LHCN-M2 (cell line): Measurements from ENCODE around the gene PAQR5. TPM values are rescaled to one million over a fixed set of nuclear protein-coding genes. Genes with fewer than 3 reads are reported as not detected.
"Not testable (repeated sequence)": the region's sequence is repeated elsewhere in the genome, so short reads cannot be mapped to it uniquely, and the experiment has no call there.

Experiments used
- DNase-seq: peaks from one replicate; pipeline ENCODE4 v3.0.0-alpha.2; 2012; ENCODE audit warnings: low read depth
- polyA plus RNA-seq: library from polyadenylated mRNA; unstranded; fragments of >200 nt; gene quantifications from one replicate; pipeline ENCODE4 v1.2.1, GENCODE V29; 2012; ENCODE audit warnings: missing spikeins
- total RNA-seq: library from RNA; depleted of rRNA; stranded (reverse); fragments of >200 nt; gene quantifications from 2 replicates; pipeline ENCODE4 v1.2.3, GENCODE V29; 2014; rRNA removed

PAQR5 gene
- 13.0 and 13.9 TPM in 2 replicates for total RNA-seq
- polyA plus RNA-seq = 8.9 TPM

GRCh38 chr15:69298697-69299441 is at the start of gene PAQR5:
TSS of gene PAQR5 (plus strand) at chr15:69298912. CDS start at chr15:69360081, 61,169 bp downstream.
- no peak for DNase-seq

DNA sequence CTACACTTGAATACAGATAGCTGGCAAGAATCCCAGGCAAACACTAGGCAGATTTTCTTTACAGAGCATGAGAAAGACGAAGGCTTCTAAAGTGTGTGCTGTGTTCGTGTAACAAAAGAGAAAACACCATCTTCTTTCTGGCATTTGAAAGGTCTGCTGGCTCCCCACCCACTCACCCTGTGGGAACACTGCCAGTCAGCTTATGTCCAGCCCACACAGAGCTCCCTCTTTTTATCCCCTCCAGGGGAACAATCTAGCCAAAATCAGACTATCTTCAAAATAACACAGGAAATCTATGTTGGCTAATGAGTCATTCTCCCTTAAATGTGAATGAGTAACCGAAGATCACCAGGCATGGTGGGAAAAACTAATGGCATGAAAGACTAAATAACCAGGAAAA is 45.6 kb upstream of the PAQR5 start:
- peak; percentile 91 for DNase-seq

GRCh38 chr15:69265347-69265955 is 33.3 kb upstream of the PAQR5 start:
- DNase-seq = peak; percentile 41

DNA sequence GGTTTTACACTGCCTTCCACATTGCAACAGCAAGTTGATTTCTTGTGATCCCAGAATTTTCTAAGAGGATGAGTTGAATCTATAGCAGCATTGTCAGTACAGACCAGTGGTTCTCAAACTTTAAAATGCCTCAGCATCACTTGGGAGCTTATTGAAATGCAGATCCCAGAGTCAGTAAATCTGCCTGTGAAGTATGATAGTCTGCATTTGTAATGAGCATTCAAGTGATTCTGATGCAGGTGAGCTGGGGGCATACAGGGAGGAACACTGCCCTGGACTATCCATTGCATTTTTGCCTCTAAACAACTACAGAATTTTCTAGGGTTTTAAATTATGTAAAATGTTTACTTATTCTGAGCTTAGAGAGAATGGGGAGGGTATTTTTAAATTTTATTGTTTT is 27.5 kb upstream of the PAQR5 start:
- no peak for DNase-seq

DNA sequence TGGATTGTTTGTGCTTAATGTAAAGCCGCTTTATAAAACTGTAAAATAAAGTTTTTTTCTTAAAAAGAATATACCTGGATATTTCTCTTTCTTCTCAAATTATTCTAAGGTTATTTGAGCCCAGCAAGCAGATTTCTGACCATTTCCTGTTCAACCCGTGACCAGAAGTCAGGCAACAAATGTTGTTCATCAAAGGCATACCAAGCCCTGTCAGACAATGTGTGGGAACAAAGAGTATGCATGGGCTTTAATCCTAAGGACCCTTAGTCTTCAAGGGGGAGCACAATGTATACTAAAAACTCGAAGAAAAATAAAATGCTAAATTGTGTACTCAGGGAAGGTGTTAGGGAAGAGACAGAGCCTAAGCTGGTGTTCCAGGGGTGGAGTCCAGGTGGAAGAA is 26.6 kb upstream of the PAQR5 start:
- no peak for DNase-seq

DNA sequence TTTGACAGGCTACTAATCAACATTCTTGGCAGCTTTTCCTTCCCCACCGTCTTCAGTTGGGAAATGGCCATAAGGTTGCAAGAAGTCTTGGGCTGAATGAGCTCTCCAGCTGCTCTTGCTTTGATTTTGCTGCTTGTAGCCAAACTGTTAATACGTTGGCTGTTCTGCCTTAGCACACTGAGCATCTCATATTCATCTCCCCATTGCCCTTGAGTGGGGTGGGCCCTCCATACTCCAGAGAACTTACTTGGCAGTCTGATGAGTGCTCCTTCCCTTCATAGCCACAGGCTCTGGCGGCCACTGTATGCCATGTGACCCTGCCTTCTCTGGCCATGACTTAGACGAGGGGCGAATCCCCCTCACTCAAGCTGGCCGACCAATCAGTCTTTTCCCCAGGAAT is 25.8 kb upstream of the PAQR5 start:
- DNase-seq = no peak

GRCh38 chr15:69275074-69275670 is 23.5 kb upstream of the PAQR5 start:
- DNase-seq = no peak

GRCh38 chr15:69275933-69276560 is 22.7 kb upstream of the PAQR5 start:
- no peak for DNase-seq

GRCh38 chr15:69277316-69277715 is 21.4 kb upstream of the PAQR5 start:
- DNase-seq = no peak

- DNase-seq = no peak
Measured at GRCh38 chr15:69279636-69280035, 19.1 kb upstream of the PAQR5 start.

DNA sequence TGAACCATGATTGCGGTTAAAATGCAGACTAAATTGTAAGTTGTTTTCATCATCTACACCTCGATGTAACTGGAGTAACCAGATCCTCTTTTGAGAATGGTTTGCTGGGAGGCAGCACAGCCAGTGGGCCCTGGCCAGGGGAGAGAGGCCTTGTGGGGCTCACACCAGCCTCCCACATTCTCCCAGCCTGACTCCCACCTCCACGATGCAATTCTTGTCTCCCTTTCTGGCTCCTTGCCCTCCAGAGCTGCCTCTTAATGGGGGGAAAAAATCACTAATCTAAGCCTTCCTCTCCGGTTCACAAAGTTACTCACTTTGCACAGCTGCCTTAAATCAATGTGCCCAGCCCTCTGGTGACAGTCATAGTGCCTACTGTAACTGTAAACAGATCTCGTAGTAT is 17.9 kb upstream of the PAQR5 start:
- no peak for DNase-seq

DNA sequence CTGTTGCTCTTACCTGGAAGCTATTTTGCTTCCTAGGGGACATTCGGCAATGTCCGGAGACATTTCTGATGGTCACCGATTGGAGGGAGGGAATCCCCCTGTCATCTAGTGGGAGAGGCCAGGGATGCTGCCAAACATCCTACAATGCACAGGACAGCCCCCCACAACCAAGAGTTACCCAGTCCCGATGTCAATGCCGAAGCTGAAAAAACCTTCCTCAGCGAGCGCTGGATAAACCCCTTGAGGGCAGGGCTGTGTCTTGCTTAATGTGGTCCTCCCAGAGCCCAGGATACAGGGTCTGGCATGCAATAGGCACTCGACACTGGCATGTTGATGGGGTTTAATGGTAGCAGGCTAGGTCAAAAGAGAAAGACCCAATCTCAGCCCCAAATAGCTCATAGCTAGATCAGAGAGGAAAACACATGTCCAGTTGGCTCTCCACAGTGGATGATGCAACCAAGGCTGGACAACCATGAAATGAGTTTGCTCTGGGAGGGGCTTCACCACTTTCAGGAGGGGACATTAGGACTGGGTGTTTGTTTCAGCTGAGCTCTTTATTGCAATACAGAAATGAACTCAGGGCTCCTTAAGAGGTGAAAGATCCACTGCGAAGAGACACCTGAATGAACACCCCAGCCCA is 16.5 kb upstream of the PAQR5 start:
- DNase-seq = no peak

DNA sequence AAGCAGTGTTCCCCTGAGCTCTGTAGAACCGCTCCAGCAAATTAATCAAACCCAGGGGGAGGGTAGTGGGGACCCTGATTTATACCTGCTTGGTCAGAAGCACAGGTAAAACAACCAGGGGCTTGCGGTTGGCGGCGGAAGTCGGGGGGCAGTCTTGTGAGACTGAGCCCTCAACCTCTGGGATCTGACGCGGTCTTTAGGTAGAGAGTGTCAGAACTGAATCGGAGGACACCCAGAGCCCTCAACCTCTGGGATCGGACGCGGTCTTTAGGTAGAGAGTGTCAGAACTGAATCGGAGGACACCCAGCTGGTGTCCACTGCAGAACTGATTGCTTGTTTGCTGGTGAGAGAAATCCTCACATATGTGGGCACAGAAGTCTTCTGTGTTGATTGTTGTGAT is 12.9 kb upstream of the PAQR5 start:
- no peak for DNase-seq

- no peak for DNase-seq
Measured at GRCh38 chr15:69288011-69288410, 10.7 kb upstream of the PAQR5 start.

DNA sequence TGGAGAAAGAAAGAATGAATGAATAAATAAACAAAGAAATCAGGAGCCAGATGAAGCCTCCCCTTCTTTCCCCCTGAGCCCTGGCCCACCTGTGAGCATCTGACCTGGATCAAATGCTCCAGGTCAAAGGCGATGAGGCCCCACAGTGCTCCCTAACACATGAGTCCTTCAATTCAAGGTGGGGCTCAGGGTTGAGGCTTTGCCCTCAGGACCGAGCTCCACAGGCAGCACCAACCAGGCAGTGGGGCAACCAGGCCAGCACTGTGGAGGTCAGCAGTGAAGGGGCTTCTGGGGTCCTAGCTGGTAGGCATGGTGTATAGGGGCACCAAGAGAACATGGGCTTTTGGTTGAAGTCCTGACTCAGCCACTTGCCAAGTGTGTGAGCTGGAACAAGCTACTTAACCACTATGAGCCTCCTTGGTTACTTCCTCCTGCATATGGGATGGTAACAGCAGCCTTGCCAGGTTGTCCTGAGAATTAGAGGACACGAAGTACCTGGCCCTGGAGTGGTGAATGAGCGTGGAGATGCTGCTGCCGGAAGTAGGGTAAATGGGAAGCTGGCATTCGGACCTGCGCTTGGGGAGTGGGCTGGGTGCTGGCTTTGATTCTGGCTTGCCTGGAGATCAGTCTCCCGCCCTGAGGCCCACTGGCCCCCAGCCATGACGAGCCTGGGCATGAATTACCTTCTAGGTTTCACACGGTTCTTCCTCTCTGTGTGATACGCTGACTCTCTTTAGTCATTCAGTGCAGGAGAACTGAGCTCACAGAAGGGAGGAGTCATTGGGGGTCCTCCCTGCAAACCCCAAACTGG is 10.0 kb upstream of the PAQR5 start:
- DNase-seq = no peak

DNA sequence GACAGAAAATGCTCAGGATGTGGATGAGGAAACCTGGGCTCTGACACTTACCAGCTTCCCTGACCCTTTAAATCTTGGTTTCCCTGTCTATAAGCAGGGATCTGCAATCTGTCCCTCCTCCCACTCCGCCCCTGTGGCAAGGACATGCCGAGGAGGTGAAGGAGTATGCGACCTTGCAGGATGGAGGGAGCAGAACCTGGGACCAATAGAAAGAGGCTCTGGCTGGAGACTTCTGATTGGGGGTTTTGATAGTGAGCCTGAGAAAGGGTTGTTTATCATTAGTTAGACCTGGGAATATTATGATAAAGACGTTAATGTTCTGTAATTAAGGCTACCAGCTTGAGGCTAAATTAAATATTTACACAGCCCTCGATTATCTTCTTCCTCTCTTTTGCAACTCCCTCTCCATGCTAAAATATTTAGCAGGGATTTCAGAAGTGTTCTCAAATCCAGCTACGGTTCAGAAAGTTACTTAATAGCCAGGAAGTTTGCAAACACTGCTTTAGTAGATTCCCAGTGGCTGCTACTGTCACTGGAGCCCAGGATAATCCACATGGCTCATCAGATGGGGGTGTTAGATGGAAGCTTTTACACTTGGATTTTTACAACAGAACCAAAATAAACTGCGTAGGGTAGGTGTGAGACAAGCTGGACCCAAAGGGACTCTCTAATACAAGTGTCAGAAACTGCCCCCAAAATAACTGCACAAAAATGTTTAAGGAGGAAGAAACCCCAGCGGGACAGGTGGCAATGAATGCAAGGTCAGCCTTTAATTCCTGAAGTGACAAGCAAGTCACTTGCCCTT is 9.2 kb upstream of the PAQR5 start:
- DNase-seq = no peak

DNA sequence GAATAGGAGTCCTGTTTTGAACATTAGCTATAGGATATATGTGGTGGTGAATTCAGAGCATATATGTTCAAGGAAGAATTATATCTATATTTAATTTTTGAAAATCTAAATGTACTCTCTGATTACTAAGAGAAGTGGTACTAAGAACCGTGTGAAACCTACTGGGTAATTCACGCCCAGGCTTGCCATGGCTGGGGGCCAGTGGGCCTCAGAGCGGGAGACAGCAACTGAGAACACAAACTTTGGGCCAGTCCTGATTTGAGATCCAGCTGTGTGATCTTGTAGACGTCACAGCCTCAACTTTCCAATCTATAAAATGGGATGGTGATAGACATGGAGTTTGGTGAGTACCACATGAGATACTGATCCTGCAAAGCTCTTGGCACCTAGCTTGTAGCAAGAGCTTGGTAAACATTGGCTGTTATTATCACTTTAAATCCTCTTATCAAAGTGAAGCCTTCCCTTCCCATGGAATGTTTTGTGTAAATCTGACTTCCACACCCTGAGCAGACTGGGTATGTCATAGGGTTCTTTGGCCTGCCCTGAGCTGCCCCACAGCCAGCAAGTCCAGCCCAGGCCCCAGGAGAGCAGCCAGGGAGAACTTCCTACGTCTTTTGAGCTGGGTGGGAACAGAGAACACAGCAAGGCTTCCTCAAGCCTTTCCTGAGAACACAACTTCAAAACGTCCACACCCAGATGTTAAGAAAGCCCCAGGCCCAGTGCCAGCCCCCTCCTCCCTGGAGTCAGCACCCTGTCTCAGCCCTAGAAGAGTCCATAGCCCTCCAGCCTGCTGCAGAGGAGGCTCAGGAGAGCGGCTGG is 8.2 kb upstream of the PAQR5 start:
- DNase-seq = no peak

- not testable (repeated sequence) for DNase-seq
Measured at GRCh38 chr15:69291651-69292050, 7.1 kb upstream of the PAQR5 start.

DNA sequence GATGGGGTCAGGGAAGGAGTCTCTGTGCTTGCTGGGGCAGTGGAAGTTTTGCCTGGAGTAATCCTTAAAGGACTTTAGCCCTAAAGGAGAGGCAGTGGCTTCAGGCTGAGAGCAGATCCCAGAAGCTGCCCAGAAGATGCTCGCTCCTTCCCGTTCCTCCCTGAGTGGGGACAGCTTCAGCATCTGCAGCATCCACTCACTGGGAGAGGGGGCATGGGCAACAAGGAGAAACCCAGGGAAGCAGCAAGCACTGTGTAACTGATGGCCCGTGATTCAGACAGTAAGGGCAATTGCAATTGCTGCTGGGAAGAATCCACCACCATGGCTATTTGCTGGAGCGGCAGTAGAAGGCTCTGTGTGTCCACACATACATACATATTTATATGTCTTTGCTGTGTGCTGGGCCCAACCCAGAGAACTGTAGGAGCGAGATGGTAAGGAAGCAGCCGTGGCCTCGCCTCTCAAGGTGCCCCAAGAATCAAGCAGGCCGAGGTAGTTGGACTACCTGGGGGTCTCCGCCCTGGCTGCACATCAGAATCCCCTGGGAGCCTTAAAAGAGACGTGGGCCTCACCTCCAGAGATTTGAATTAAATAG is 5.8 kb upstream of the PAQR5 start:
- DNase-seq = no peak
